Measurements from ENCODE around the gene G0S2.

Gene G0S2

DNA sequence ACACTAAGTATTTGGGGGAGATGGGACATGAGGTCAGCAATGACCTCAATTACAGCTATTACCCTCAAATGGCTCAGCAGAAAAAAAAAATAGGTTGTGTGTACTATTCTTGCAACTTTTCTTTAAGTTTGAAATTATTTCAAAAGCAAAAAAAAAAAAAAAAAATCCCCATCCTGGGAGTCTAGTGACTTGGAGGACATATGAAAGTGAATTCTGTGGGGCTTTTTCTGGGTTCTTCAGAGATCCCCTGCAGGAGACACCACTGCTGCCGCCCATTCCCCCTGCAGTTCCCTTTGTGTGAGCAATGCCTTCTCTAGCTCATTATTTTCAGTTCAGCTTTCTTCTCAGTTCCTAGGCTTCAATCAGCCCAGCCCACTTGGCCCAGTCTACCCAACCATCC, 46.1 kb downstream of the G0S2 start:
- no peak for DNase-seq

DNA sequence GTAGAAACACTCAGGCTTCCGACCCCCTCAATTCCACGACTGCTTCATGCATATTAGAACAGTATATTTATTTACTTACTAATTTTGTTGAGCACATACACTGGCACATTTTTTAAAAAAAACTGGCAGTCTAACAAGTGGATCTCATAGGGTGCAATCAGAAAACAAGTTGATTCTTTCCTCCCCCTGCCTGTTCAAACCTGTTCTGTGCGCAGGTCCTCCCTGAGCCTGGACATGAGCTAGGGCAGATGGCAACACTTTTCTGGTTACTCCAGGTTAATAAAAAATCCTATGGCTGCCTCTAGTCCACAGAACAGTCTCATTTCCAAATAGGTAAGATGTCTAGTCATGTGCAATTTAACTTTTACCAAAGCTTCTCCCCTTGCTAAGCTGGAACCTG, 48.1 kb downstream of the G0S2 start:
- DNase-seq = no peak

DNA sequence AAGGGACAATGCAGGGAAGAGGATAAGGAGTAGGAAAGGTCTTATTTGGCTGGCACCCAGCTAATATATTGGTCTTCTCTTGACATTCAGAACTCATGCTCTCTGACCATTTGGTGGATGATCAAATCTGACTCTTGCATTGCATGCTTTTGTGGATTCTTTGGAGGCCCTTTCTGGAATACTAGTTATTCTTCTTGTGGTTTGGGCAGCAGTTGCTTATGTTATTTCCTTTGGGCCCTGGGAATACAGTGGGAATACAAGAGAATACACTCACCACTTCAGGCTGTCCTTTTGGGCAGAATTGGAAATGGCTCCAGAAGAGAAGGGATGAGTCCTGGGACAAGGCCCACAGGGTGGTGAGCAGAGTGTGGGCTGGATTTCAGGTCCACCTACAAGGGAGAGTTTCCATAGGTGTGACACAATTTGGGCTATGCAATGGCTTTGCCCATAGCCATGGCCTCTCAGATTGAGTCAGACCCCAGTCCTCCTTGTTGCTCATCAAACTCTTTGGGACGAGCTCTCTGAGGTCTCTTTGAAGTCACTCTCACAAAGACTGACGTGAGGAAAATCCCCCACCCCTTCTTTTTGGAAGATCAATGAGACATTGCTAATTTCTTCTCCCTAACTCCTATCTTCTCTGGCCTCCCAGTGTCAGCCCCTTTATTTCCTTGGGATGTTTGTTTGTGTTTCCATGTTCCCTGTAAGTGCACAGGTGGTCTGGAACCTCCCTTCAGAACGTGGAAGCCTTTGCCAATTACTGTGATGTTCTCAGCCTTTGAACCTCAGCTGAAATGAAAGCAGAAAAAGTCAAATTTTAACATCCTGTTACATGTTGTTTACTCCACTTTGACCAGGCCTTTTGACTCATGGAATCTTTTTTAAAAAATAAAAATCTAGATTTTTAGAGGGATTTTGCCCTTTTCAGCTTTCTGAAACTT, 48.8 kb downstream of the G0S2 start:
- DNase-seq = no peak
